NCI-H526 treated with DMSO at 0.1 percent for 48 hours (cell line): ENCODE results near the gene ASPHD2.

Experiments used
- DNase-seq: peaks from one replicate; lab custom pipeline; 2025; lab: John Stamatoyannopoulos, UW

The ASPHD2 gene

DNA sequence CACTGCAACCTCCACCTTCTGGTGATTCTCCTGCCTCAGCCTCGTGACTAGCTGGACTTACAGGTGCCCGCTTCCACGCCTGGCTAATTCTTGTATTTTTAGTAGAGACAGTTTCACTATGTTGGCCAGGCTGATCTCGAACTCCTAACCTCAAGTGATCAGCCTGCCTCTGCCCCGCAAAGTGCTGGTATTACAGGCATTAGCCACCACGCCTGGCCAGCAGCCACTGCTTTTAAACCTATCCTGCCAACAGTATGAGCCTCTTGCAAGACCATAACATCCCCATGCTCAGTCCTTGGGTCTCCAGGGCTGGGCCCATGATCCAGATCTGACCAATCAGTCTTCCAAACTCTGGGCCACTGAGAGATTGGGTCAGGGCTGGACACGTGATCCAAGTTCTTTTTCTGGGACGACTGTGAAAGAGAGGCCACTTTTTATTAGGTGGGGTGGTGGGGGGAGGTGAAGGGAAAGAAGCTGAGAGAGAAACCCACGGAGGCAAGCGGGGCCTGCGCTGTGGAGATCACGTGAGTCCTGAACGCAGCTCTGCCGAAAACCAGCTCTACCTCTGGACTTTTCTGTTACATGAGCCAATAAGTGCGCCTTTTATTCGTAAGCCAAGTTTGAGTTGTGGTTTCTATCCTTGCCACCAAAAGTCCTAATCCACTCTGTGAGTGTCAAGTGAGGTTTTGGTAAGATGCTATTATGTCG lies 17.9 kb downstream of the ASPHD2 start:
- DNase-seq, result no peak

GRCh38 chr22:26447584-26448329 lies 18.7 kb downstream of the ASPHD2 start:
- no peak for DNase-seq

- no peak for DNase-seq
Observed at GRCh38 chr22:26448334-26448733, 19.3 kb downstream of the ASPHD2 start.

- no peak for DNase-seq
Observed at GRCh38 chr22:26448941-26449340, 19.9 kb downstream of the ASPHD2 start.

- DNase-seq, result no peak
Observed at GRCh38 chr22:26450453-26451185, 21.6 kb downstream of the ASPHD2 start.

DNA sequence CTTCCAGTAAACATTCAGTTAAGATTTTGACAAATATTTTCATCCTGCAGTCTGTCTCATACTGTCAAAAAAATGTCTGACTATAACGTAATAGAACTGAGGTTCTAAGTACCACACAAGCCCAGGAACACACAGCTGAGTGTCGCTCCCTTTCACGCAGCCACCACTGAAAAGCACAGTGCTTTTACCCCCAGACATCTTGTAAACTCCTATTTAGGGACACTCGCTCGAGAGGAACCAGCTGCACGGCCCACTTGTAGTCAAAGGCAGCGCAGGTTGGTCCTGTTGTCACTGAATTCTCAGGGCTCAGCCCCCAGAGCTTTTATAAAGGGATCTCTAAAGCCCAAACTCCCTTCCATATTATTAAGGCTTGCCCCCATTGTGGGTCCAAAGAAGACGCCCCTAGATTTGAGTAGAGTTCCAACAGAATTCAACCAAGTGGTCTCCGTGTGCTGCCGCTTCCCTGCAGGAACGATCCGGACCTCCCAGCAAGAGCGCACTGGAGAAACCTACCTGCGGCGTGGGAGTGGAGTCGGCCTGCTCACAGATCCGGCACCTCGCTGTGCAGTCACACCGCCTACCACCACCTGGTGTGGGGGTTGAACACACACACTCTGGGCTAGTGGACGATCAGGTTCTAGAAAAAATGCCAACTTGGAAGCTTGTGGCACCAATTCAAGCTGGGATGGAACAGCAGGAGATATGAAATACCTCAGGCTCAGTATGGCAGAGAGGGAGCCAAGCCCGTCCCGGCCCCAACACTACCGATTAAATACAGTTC lies 23.4 kb downstream of the ASPHD2 start:
- no peak for DNase-seq

DNA sequence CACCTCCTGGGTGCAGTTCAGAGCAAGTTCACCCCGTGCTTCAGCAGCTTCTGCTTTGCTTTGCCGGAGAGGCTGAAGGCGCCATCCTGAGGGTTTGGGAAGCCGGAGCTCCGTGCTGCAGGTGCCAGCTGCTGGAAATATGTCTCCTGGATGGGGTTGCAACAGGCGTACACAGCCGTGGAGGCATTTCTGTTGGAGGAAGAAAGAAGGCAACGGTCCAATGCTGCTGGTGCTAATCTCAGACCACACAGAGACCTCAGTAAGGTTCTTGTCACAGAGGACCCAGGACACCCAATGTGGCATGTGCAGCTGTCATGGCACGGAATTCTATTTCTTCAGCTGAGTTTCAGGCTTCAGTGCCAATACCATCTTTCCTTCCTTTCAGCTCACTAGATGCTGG lies 24.2 kb downstream of the ASPHD2 start:
- no peak for DNase-seq

GRCh38 chr22:26453812-26454500 lies 24.9 kb downstream of the ASPHD2 start:
- no peak for DNase-seq

GRCh38 chr22:26457661-26458272 lies 28.7 kb downstream of the ASPHD2 start:
- DNase-seq, result no peak

DNA sequence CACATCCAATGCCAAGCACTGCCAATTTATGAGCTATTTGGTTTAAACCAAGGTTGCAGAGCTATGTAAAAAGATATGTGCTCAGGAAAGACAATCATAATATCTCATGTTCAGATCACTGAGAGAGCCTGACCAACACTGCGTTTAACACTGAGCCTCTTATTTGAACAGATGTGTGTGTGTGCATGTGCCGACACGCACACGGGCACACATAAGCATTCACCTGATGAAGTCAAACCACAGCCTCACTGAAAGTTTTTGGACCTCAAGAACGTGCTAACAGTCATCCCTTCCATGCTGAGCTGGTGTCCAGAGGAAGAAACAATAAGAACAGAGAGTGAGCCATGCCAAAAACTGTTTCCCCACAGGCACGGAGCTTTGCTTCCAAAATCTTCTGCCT lies 31.1 kb downstream of the ASPHD2 start:
- no peak for DNase-seq

DNA sequence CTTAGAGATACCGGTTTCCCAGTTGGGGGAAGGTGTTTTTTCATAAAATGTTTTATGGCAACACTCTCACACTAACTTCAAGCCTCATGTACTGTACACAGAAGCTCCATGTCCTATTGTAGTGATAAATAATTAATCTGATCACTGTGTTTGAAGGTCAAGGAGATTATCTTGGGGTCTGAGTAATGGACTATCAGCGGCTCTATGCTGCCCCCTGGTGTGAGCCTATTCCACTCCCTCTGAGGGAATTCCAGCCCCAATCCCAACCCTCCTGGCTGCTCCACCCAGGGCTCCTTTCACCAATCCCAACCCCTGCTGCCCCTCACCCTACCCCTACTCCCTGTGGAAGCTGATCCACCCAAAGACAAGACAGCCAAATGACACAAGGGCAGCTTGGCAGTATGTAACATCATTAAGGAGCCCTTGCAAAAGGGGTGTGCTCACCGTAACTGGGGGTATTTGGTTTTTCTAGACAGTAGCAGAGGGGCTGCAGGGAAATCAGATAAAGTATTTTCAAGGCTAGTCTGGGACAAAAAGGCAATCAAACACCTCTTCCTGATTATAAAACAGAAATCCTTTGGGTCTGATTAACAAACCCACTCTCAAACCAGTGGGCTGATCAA lies 32.2 kb downstream of the ASPHD2 start:
- DNase-seq, result peak; percentile 5

- no peak for DNase-seq
Observed at GRCh38 chr22:26462051-26462450, 33.0 kb downstream of the ASPHD2 start.

DNA sequence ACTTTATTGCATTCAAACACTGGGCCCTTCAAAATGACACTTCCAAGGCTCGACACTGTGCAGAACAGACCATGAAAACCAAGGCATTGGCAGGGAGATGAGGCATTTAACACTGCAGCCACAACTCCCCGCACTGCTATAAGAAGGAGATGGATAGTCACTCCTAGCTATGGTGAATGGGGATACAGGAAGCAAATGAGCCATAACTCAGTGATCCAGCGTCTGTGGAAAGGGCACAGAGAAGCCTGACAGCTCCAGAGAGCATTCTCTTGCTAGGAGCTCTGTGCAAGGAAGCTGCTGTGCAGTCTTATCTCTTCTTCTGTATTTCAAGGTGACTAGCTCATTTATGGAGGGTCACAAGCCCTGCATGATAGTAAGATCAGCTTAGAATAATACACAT lies 33.6 kb downstream of the ASPHD2 start:
- DNase-seq, result no peak

DNA sequence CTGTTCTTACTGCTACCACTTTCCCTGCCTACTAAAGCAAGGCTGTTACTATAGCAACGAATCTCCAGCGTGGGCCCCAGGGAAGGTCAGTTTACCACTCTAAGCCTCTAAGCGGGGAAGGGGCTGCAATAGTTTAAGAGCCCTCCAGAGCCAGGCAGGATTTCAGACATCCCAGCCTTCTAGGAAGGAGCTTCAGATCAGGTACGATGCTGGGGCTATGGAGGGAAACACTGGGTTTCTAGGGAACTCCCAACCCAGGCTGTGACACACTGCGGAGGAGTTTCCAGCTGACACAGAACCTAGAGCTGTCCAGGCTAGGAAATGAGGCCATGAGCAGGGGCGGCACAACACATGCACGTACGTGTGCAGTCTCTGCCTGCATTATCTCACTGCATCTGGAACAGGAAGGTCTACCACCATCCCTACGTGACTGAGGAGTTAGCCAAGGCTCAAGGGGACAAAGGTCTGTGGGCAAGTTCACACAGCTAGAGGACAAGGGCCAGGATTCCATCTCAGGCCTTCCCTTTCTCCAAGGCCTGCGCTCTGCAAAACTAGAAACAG lies 34.1 kb downstream of the ASPHD2 start:
- no peak for DNase-seq

DNA sequence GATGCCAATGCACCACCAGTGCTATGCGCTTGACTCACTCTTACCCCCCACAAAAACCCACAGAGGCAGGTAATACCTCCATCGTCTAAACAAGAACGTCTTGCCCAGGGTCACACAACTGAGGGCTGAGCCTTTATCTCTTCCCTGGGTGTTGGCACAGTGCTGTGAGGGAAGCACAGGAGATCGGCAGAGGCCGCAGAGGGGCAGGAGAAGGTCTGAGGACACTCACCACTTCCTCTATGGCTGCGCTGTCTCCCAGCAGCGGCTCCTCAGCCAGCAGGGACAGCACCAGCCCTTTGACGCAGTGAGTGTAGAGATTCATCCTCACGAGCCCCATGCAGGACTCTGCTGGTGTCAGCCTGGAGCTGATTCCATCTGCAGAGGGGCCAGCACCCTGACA lies 34.6 kb downstream of the ASPHD2 start:
- no peak for DNase-seq

DNA sequence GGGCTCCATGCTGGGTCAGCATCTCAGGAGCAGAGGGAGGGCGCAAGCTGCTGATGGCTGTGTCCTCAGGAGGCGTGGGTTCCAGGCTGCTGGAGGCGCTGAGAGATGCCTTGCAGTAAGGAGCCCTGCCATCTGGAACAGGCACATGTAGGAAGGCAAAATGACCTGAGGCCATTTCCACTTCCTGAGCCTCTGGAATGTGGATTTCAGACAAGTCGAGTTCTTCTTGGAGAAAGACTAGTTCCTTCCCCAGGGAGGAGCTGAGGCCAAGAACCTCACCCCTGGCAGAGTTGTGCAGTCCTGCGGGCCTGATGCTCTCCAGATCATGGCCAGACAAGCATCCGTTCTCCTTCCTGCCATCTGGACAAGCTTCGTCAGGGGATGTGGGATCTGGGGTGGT lies 35.3 kb downstream of the ASPHD2 start:
- DNase-seq, result no peak

GRCh38 chr22:26466196-26466595 lies 37.1 kb downstream of the ASPHD2 start:
- no peak for DNase-seq

- no peak for DNase-seq
Observed at GRCh38 chr22:26470807-26471206, 41.7 kb downstream of the ASPHD2 start.

DNA sequence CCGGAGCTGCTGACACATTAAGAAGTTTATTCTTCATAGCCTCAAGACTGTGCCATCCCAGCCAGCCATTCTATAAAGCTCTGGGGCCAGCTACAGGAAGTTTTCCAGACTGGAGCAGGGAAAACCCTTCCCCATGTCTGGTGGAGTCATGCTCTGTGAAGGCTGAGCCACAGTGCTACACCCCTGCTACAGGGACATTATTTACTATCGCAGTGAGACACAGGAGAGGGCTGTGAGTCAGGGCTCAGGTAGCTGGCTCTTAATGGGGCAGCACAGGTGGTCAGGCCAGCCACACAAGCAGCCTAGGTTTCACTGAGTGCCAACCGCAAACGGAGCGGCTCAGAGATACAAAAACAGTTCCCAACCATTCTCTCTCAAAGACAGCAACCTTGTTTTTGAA lies 42.5 kb downstream of the ASPHD2 start:
- no peak for DNase-seq

GRCh38 chr22:26474682-26475081 lies 45.6 kb downstream of the ASPHD2 start:
- DNase-seq, result no peak
